Colonic mucosa (tissue), 4 donors: ENCODE data around the gene PCSK5. TPM values are rescaled to one million over a fixed set of nuclear protein-coding genes. Genes with fewer than 3 reads are reported as not detected.

Experiments used
- DNase-seq: peaks from one replicate; pipeline ENCODE4 v3.0.0-alpha.2; 2020
- H3K27ac ChIP-seq: fragments of 200-600 bp; one replicate; pipeline ENCODE4 v1.8.0; 2021
- H3K27me3 ChIP-seq: fragments of 200-600 bp; one replicate; pipeline ENCODE4 v1.8.0; 2021
- H3K36me3 ChIP-seq: fragments of 200-600 bp; one replicate; pipeline ENCODE4 v1.8.0; 2021
- H3K4me1 ChIP-seq: fragments of 200-600 bp; one replicate; pipeline ENCODE4 v1.8.0; 2021; ENCODE audit warnings: mild to moderate bottlenecking
- H3K4me3 ChIP-seq: fragments of 200-600 bp; one replicate; pipeline ENCODE4 v1.8.0; 2021
- H3K9ac ChIP-seq, 2 donors: one replicate each; pipeline ENCODE4 v1.7.0; 2013; ENCODE audit warnings: control low read depth in 2 of 2, low read depth in 2 of 2, low read length in 2 of 2
- H3K9me3 ChIP-seq: fragments of 200-600 bp; one replicate; pipeline ENCODE4 v1.8.0; 2021
- intact Hi-C: fragments of 100-400 bp; cut with DNase I; formaldehyde crosslinking; loops from one replicate; pipeline ENCODE4 v1.14.1; 2022
- total RNA-seq, 2 donors: library from RNA; stranded (reverse); fragmentation: NEBNext Ultra II Directional in 1 of 2; extraction: Animal tissue kit (Norgen Biotek cat#: 25700) in 1 of 2; gene quantifications; one replicate each; pipeline ENCODE4 v1.2.1, GENCODE V29; 2021
- TF ChIP-seq, protein P1 (sequence below): fragments of 200-600 bp; IDR thresholded peaks from one replicate; pipeline ENCODE4 v1.8.0; 2022; ENCODE audit warnings: antibody characterized with exemption, mild to moderate bottlenecking
- donor health status: healthy.
- donor health status: DM: no; HTN: no; CAD: no.
- donor health status: DM: no; HTN: no; CAD: no.

PCSK5 gene
- total RNA-seq, 2 donors from 2014 or later: 36.7 to 55.3 TPM

DNA sequence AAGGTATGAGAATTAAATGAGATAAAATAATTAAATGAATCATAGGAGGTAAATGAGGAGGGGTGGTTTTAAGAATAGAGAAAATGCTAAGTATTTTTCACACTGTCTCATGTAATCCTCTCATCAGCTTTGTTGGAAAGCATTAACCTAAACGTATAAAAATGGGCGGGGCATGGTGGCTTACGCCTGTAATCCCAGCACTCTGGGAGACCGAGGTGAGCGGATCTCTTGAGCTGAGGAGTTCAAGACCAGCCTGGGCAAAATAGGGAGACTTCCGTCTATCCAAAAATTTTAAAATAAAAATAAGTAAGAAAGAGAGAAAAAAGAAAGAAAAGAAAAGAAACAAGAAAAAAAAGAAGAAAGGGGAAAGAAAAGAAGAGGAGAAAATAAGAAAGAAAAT lies 505.7 kb downstream of the PCSK5 start:
- DNase-seq: no peak
- intact Hi-C loops: no loop called here
- Histone ChIP-seq H3K36me3 (no peaks in the 10 kb centered on the region), H3K4me1 (peaks cover 3% of the 10 kb centered on the region), H3K9me3 (no peaks in the 10 kb centered on the region), H3K27ac (no peak overlapping the region), H3K27me3 (no peaks in the 10 kb centered on the region), H3K4me3 (no peak overlapping the region), H3K9ac (no peak overlapping the region)
- TF ChIP-seq, protein P1, sequence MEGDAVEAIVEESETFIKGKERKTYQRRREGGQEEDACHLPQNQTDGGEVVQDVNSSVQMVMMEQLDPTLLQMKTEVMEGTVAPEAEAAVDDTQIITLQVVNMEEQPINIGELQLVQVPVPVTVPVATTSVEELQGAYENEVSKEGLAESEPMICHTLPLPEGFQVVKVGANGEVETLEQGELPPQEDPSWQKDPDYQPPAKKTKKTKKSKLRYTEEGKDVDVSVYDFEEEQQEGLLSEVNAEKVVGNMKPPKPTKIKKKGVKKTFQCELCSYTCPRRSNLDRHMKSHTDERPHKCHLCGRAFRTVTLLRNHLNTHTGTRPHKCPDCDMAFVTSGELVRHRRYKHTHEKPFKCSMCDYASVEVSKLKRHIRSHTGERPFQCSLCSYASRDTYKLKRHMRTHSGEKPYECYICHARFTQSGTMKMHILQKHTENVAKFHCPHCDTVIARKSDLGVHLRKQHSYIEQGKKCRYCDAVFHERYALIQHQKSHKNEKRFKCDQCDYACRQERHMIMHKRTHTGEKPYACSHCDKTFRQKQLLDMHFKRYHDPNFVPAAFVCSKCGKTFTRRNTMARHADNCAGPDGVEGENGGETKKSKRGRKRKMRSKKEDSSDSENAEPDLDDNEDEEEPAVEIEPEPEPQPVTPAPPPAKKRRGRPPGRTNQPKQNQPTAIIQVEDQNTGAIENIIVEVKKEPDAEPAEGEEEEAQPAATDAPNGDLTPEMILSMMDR: no peak

DNA sequence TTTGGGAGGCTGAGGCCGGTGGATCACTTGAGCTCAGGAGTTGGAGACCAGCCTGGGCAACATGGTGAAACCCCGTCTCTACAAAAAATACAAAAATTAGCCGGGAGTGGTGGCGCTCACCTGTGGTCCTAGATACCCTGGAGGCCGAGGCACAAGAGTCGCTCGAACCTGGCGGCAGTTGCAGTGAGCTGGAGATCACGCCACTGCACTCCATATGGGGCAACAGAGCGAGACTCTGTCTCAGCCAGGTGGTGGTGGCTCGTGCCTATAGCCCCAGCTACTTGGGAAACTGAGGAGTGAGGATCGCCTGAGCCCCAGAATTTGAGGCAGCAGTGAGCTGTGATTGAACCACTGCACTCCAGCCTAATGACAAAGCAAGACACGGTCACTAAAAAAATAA lies 506.1 kb downstream of the PCSK5 start:
- DNase-seq: no peak
- intact Hi-C loops: no loop called here

GRCh38 chr9:76399856-76400255 lies 509.4 kb downstream of the PCSK5 start:
- peaks cover 3% of the 10 kb centered on the region for H3K4me1 ChIP-seq
- no peak overlapping the region for H3K9ac ChIP-seq
- no peaks in the 10 kb centered on the region for H3K9me3 ChIP-seq
- no peak overlapping the region for H3K4me3 ChIP-seq
- no peak overlapping the region for H3K27ac ChIP-seq
- H3K27me3 ChIP-seq: no peaks in the 10 kb centered on the region
- no peaks in the 10 kb centered on the region for H3K36me3 ChIP-seq
- TF ChIP-seq, protein P1: no peak
- intact Hi-C loops: no loop called here
- no peak for DNase-seq

More for the DNA sequence above, 506.1 kb downstream of the PCSK5 start:
- Histone ChIP-seq H3K36me3 (no peaks in the 10 kb centered on the region), H3K27me3 (no peaks in the 10 kb centered on the region), H3K9ac (no peak overlapping the region), H3K4me1 (peaks cover 3% of the 10 kb centered on the region), H3K4me3 (no peak overlapping the region), H3K27ac (no peak overlapping the region), H3K9me3 (no peaks in the 10 kb centered on the region)
- TF ChIP-seq, protein P1: no peak

DNA sequence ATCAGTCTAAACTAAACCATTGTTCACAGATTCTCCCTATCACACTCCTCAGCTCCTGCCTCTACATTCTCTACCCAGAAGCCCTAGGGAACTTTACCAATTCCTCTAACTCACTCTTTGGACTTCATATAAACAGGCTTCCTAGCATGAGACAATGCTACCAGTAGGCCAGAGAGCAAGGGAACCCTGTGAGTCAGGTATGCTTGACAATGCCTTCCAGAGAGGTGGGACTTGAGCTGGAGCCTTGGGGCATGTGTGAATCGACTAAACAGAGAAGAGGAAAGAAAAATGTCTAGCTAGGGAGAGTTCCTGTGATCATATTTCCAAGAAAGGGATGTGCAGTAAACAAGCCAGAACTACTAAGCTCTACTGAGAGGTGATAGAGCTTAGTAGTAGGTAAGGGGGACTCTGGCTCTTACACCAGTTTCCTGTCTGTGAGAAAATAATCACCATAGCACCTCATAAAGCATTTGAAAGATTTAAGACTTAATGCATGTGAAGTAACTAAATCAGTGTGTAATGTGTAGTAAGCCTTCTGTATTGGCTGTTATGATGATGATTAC lies 510.1 kb downstream of the PCSK5 start:
- no peak for DNase-seq

DNA sequence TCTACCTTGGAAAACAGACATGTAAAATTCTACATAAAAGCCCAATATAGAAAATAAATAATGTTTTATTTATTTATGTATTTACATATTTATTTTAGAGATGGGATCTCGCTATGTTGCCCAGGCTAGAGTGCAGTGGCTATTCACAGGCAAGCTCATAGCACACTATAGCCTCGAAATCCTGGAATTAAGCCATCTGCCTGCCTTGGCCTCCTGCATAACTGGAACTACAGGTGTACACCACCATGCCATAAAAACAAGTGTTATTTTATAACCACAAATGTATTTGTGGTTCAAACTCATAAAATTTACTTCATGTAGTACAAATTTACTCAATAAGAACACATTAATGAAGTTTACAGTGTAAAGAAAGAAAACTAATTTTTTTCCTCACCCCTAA lies 510.7 kb downstream of the PCSK5 start:
- no peaks in the 10 kb centered on the region for H3K9me3 ChIP-seq
- peak overlapping the region; percentile 18 for H3K27ac ChIP-seq
- intact Hi-C loops: no loop called here
- no peak for DNase-seq
- H3K4me1 ChIP-seq: no peaks in the 10 kb centered on the region
- H3K27me3 ChIP-seq: no peaks in the 10 kb centered on the region
- no peaks in the 10 kb centered on the region for H3K36me3 ChIP-seq
- H3K4me3 ChIP-seq: no peak overlapping the region
- TF ChIP-seq, protein P1: no peak
- no peak overlapping the region for H3K9ac ChIP-seq

More for the DNA sequence above, 510.1 kb downstream of the PCSK5 start:
- Histone ChIP-seq H3K9ac (no peak overlapping the region), H3K4me3 (no peak overlapping the region), H3K27ac (peak overlapping the region; percentile 18), H3K4me1 (peaks cover 3% of the 10 kb centered on the region), H3K36me3 (no peaks in the 10 kb centered on the region), H3K27me3 (no peaks in the 10 kb centered on the region), H3K9me3 (no peaks in the 10 kb centered on the region)
- TF ChIP-seq, protein P1: no peak
- intact Hi-C loops: no loop called here
